ENCODE results near the gene NUDT3.

- TF ChIP-seq CTCF (IDR thresholded peaks at IDR 0.05) = no peak
- TF ChIP-seq ZFX (IDR thresholded peaks at IDR 0.05; ENCODE audit: borderline replicate concordance) = no peak
Observed at GRCh38 chr6:34362909-34363680, 29.4 kb downstream of the NUDT3 start.

All from 22Rv1 (cell line).